Kidney epithelial cell (primary cell): ENCODE data around the gene R3HDM2. TPM values are rescaled to one million over a fixed set of nuclear protein-coding genes. Genes with fewer than 3 reads are reported as not detected.

ENCODE experiments used
- DNase-seq: peaks from one replicate; pipeline ENCODE4 v3.0.0-alpha.2; 2010; ENCODE audit warnings: low read depth
- H3K27me3 ChIP-seq: 2 replicates; pipeline ENCODE4 v1.6.0; 2011; ENCODE audit warnings: low read length; ENCODE audit not compliant: control insufficient read depth, insufficient read depth
- H3K36me3 ChIP-seq: 2 replicates; pipeline ENCODE4 v1.5.1; 2011; ENCODE audit warnings: low read length; ENCODE audit not compliant: control insufficient read depth, insufficient read depth
- H3K4me3 ChIP-seq: 2 replicates; pipeline ENCODE4 v1.5.1; 2011; ENCODE audit warnings: low read depth, mild to moderate bottlenecking, control low read depth, low read length
- CTCF ChIP-seq: IDR thresholded peaks from 2 replicates; pipeline ENCODE4 v1.5.1; 2011; ENCODE audit warnings: mild to moderate bottlenecking, moderate library complexity, low read length, control low read depth, inconsistent platforms; ENCODE audit not compliant: insufficient read depth, poor library complexity, severe bottlenecking
- total RNA-seq: library from RNA; depleted of rRNA; stranded (reverse); fragments of >200 nt; gene quantifications from 2 replicates; pipeline ENCODE4 v1.2.3, GENCODE V29; 2015

The R3HDM2 gene
- total RNA-seq, 1 donor from 2014 or later: 18.5 TPM

- peak; percentile 100 for TF ChIP-seq CTCF
- peaks cover 87% of the 10 kb centered on the region for H3K27me3 ChIP-seq
- peak overlapping the region; percentile 26 for H3K4me3 ChIP-seq
- H3K36me3 ChIP-seq: no peaks in the 10 kb centered on the region
- DNase-seq: peak; percentile 25
Measured at GRCh38 chr12:57238854-57239554, 191.8 kb downstream of the R3HDM2 start.

GRCh38 chr12:57237932-57238853 lies 192.7 kb downstream of the R3HDM2 start:
- Histone ChIP-seq H3K36me3 (peaks cover 1% of the 10 kb centered on the region), H3K4me3 (peak overlapping the region; percentile 26), H3K27me3 (peaks cover 80% of the 10 kb centered on the region)
- DNase-seq: no peak
- no peak for TF ChIP-seq CTCF

- Histone ChIP-seq H3K4me3 (no peak overlapping the region), H3K36me3 (peaks cover 1% of the 10 kb centered on the region), H3K27me3 (peaks cover 74% of the 10 kb centered on the region)
- TF ChIP-seq CTCF: no peak
- no peak for DNase-seq
Measured at GRCh38 chr12:57237596-57237931, 193.3 kb downstream of the R3HDM2 start.

GRCh38 chr12:57236925-57237595 lies 193.8 kb downstream of the R3HDM2 start:
- peaks cover 1% of the 10 kb centered on the region for H3K36me3 ChIP-seq
- DNase-seq: no peak
- H3K27me3 ChIP-seq: peaks cover 69% of the 10 kb centered on the region
- no peak overlapping the region for H3K4me3 ChIP-seq
- TF ChIP-seq CTCF: no peak

GRCh38 chr12:57236201-57236924 lies 194.5 kb downstream of the R3HDM2 start:
- no peak for TF ChIP-seq CTCF
- DNase-seq: no peak
- Histone ChIP-seq H3K4me3 (no peak overlapping the region), H3K36me3 (peaks cover 1% of the 10 kb centered on the region), H3K27me3 (peaks cover 62% of the 10 kb centered on the region)
